H1 (cell line): ENCODE measurements around the gene TLE1. TPM values are rescaled to one million over a fixed set of nuclear protein-coding genes. Genes with fewer than 3 reads are reported as not detected.

Experiments used
- CTCF ChIA-PET: fragments of 300-600 bp; sonication (Branson Sonifier 250); formaldehyde crosslinking; loops from one replicate; lab custom pipeline; 2021; ENCODE audit not compliant: partially characterized antibody; lab: Charles Lee
- POLR2A ChIA-PET: fragments of 300-600 bp; sonication (Branson Sonifier 250); formaldehyde crosslinking; loops from one replicate; lab custom pipeline; 2021; ENCODE audit warnings: inconsistent platforms; ENCODE audit not compliant: partially characterized antibody; lab: Charles Lee
- DNase-seq, 2 experiments: peaks; one replicate each; pipeline versions ENCODE4 v3.0.0 to v3.0.0-alpha.2; 2010 to 2022; ENCODE audit warnings: low spot score in 2 of 2, low read depth in 1 of 2, mixed read lengths in 1 of 2
- FAIRE-seq: peaks from 2 replicates; lab custom pipeline; 2011; peaks lifted over from hg19 to GRCh38; lab: Jason Lieb, UNC
- H2AFZ ChIP-seq: 2 replicates; pipeline ENCODE4 v1.8.1; 2012; ENCODE audit warnings: low read length, inconsistent platforms
- H2AK5ac ChIP-seq: 2 replicates; pipeline ENCODE4 v1.6.1; 2013; ENCODE audit warnings: low read depth, low read length
- H2BK120ac ChIP-seq: replicated peaks from 2 replicates; pipeline ENCODE3; 2013; ENCODE audit warnings: low read depth, low read length, inconsistent platforms
- H2BK12ac ChIP-seq: 2 replicates; pipeline ENCODE4 v1.6.1; 2013; ENCODE audit warnings: low read depth, low read length
- H2BK15ac ChIP-seq: 2 replicates; pipeline ENCODE4 v1.6.1; 2013; ENCODE audit warnings: low read length
- H2BK20ac ChIP-seq: 2 replicates; pipeline ENCODE4 v1.6.1; 2013; ENCODE audit warnings: low read length
- H2BK5ac ChIP-seq: 2 replicates; pipeline ENCODE4 v1.6.1; 2013; ENCODE audit warnings: low read depth, low read length
- H3K14ac ChIP-seq: 2 replicates; pipeline ENCODE4 v1.6.1; 2013; ENCODE audit warnings: inconsistent platforms; ENCODE audit not compliant: insufficient read length
- H3K18ac ChIP-seq: 2 replicates; pipeline ENCODE4 v1.6.1; 2013; ENCODE audit warnings: low read length; ENCODE audit errors: extremely low read depth
- H3K23ac ChIP-seq: 2 replicates; pipeline ENCODE4 v1.6.1; 2013; ENCODE audit warnings: inconsistent platforms; ENCODE audit not compliant: insufficient read length
- H3K23me2 ChIP-seq: 2 replicates; pipeline ENCODE4 v1.6.1; 2013; ENCODE audit warnings: low read depth, low read length
- H3K27ac ChIP-seq: 2 replicates; pipeline ENCODE4 v1.6.1; 2011; ENCODE audit warnings: low read depth, low read length, inconsistent platforms
- H3K27me3 ChIP-seq, 4 experiments: replicated peaks in 1 of 4; 1 replicate in 1 of 4; 2 replicates in 3 of 4; pipeline versions ENCODE4 v1.6.1 to v1.8.1; 2011 to 2013; ENCODE audit warnings: low read length in 3 of 4, mild to moderate bottlenecking in 3 of 4, inconsistent platforms in 2 of 4, mixed read lengths in 2 of 4, moderate library complexity in 1 of 4; ENCODE audit not compliant: control insufficient read depth in 3 of 4, insufficient read depth in 3 of 4; ENCODE audit errors: extremely low read depth in 1 of 4
- H3K36me3 ChIP-seq, 4 experiments: 2 replicates each; pipeline versions ENCODE4 v1.6.1 to v1.8.1; 2011 to 2013; ENCODE audit warnings: mild to moderate bottlenecking in 4 of 4, low read length in 3 of 4, moderate library complexity in 2 of 4, control low read depth in 1 of 4, inconsistent platforms in 1 of 4; ENCODE audit not compliant: insufficient read depth in 4 of 4, control insufficient read depth in 2 of 4
- H3K4ac ChIP-seq: replicated peaks from 2 replicates; pipeline ENCODE3; 2013; ENCODE audit warnings: low read length, low read depth, mixed read lengths, inconsistent platforms; ENCODE audit not compliant: insufficient read length
- H3K4me1 ChIP-seq, 4 experiments: replicated peaks in 1 of 4; 1 replicate in 1 of 4; 2 replicates in 3 of 4; pipeline versions ENCODE4 v1.6.1 to v1.8.1; 2011 to 2013; ENCODE audit warnings: low read length in 3 of 4, inconsistent platforms in 2 of 4, mixed read lengths in 1 of 4; ENCODE audit not compliant: insufficient read depth in 4 of 4, control insufficient read depth in 3 of 4
- H3K4me2 ChIP-seq, 2 experiments: 2 replicates each; pipeline versions ENCODE4 v1.6.1 to v1.8.1; 2011 to 2013; ENCODE audit warnings: low read depth in 2 of 2, low read length in 2 of 2, control low read depth in 1 of 2, inconsistent platforms in 1 of 2, mild to moderate bottlenecking in 1 of 2; ENCODE audit not compliant: insufficient read depth in 1 of 2
- H3K4me3 ChIP-seq, 4 experiments: fragments of 200-600, 300-600 bp in 1 of 4; sonication (generic), shearing (Covaris generic), sonication (Bioruptor Twin) in 1 of 4; 2 replicates each; pipeline versions ENCODE4 v1.5.1 to v1.8.1; 2011 to 2016; ENCODE audit warnings: low read length in 4 of 4, low read depth in 3 of 4, control low read depth in 2 of 4, inconsistent platforms in 2 of 4, mild to moderate bottlenecking in 2 of 4, mixed read lengths in 1 of 4, moderate library complexity in 1 of 4; ENCODE audit not compliant: insufficient read depth in 2 of 4; ENCODE audit errors: extremely low read depth in 1 of 4
- H3K56ac ChIP-seq: replicated peaks from 2 replicates; pipeline ENCODE3; 2013; ENCODE audit warnings: low read depth, mild to moderate bottlenecking, mixed read lengths, low read length, inconsistent platforms; ENCODE audit not compliant: insufficient read length
- H3K79me1 ChIP-seq: 2 replicates; pipeline ENCODE4 v1.6.1; 2013; ENCODE audit warnings: low read depth, low read length, control low read depth
- H3K79me2 ChIP-seq, 2 experiments: 2 replicates each; pipeline versions ENCODE4 v1.6.1 to v1.8.1; 2012 to 2013; ENCODE audit warnings: low read length in 2 of 2, mild to moderate bottlenecking in 2 of 2, inconsistent platforms in 1 of 2; ENCODE audit not compliant: insufficient read depth in 2 of 2, control insufficient read depth in 1 of 2
- H3K9ac ChIP-seq, 4 experiments: replicated peaks in 1 of 4; 1 replicate in 1 of 4; 2 replicates in 3 of 4; pipeline versions ENCODE4 v1.6.1 to v1.8.1; 2011 to 2013; ENCODE audit warnings: low read depth in 3 of 4, low read length in 3 of 4, control low read depth in 2 of 4, mild to moderate bottlenecking in 2 of 4, moderate library complexity in 2 of 4, inconsistent platforms in 1 of 4; ENCODE audit errors: extremely low read depth in 1 of 4
- H3K9me3 ChIP-seq, 2 experiments: 2 replicates each; pipeline versions ENCODE4 v1.6.1 to v1.8.1; 2012 to 2013; ENCODE audit warnings: mild to moderate bottlenecking in 2 of 2, moderate library complexity in 2 of 2, control low read depth in 1 of 2, inconsistent platforms in 1 of 2, low read depth in 1 of 2, low read length in 1 of 2, mixed read lengths in 1 of 2; ENCODE audit not compliant: insufficient read depth in 2 of 2
- H4K20me1 ChIP-seq, 2 experiments: replicated peaks in 1 of 2; 2 replicates each; pipeline versions ENCODE3 to v1.8.1; 2011 to 2013; ENCODE audit warnings: inconsistent platforms in 2 of 2, low read length in 2 of 2, mild to moderate bottlenecking in 1 of 2; ENCODE audit not compliant: insufficient read depth in 2 of 2, control insufficient read depth in 1 of 2
- H4K5ac ChIP-seq: 2 replicates; pipeline ENCODE4 v1.6.1; 2013; ENCODE audit warnings: low read length, low read depth, mixed read lengths, inconsistent platforms; ENCODE audit not compliant: insufficient read length
- H4K8ac ChIP-seq: 2 replicates; pipeline ENCODE4 v1.8.0; 2013; ENCODE audit warnings: mild to moderate bottlenecking, moderate library complexity, low read length, inconsistent platforms; ENCODE audit not compliant: insufficient read depth; ENCODE audit errors: extremely low read depth
- H4K91ac ChIP-seq: replicated peaks from 2 replicates; pipeline ENCODE3; 2013; ENCODE audit warnings: low read length, mixed read lengths, inconsistent platforms; ENCODE audit not compliant: insufficient read length
- ATF3 ChIP-seq: IDR thresholded peaks from 2 replicates; pipeline ENCODE4 v1.6.1; 2011; ENCODE audit warnings: low read depth, mild to moderate bottlenecking, low read length; ENCODE audit not compliant: insufficient read depth
- MAFK ChIP-seq: IDR thresholded peaks from 2 replicates; pipeline ENCODE4 v1.6.1; 2012; ENCODE audit warnings: low read depth, mild to moderate bottlenecking, improper control_type of control experiment, low read length
- WGBS, 2 experiments: shearing (Covaris generic) in 1 of 2; methylation state at CpG; one replicate each; pipeline versions ENCODE4 v1.1.6 to v1.1.7; 2013 to 2015; ENCODE audit warnings: low lambda C conversion rate in 2 of 2, mixed read lengths in 2 of 2, inconsistent platforms in 1 of 2, low coverage in 1 of 2, missing lambda C conversion rate in 1 of 2; ENCODE audit not compliant: insufficient replicate concordance in 2 of 2, insufficient coverage in 1 of 2, insufficient read length in 1 of 2; ENCODE audit errors: extremely low coverage in 1 of 2, missing lambda C conversion rate in 1 of 2; 5-methylcytosine and 5-hydroxymethylcytosine counted together
- polyA plus RNA-seq, 7 experiments: library from polyadenylated mRNA; depleted of rRNA in 3 of 7; stranded (reverse) in 5 of 7; unstranded in 2 of 7; fragments of >200 nt in 5 of 7; fragments of 200-250 nt in 2 of 7; gene quantifications; 1 replicate in 5 of 7; 2 replicates in 1 of 7; 4 replicates in 1 of 7; pipeline versions ENCODE4 v1.2.1 to v1.2.3, GENCODE V29; 2011 to 2013; ENCODE audit warnings: missing spikeins in 2 of 7, mixed read lengths in 2 of 7
- total RNA-seq: library from RNA; stranded (reverse); fragmentation: NEBNext Ultra II Directional; extraction: Animal tissue kit (Norgen Biotek cat#: 25700); gene quantifications from 2 replicates; pipeline ENCODE4 v1.2.1, GENCODE V29; 2021

TLE1 gene
- total and polyA plus RNA-seq, 2 of the 8 experiments (the other 6 are each of a cell fraction or from before 2014, with no cell fraction given) = 81.8 to 91.6 TPM

DNA sequence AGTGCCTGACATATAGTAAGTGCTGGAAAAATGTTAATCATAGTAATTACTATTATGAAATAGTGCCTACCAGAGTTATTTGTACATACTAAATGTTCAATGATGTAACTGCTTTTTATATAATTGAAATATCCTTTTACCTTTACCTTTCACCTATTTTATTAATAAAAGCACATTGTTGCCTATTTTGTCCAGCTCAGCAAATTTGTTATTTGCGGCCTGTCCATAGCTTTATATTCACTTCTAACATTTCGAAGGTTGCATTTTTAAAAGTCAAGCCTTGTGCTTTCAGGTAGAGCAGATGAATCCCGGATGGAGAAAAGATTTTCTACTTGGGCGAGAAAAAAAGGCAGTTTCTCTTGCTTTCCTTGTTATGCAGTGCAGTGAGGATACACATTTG, 119.3 kb downstream of the TLE1 start:
- no peak overlapping the region for H4K5ac ChIP-seq
- H3K36me3 ChIP-seq = no peaks in the 10 kb centered on the region
- H2BK20ac ChIP-seq = no peak overlapping the region
- TF ChIP-seq ATF3 (no peak), MAFK (peak; percentile 33; the same call in 1 of the 2 replicates)
- TF ChIP-seq, all 59 proteins: peak for 1
- H3K9me3 ChIP-seq = no peaks in the 10 kb centered on the region
- no peak overlapping the region for H2BK12ac ChIP-seq
- H3K27ac ChIP-seq = no peak overlapping the region
- H2BK120ac ChIP-seq = no peak overlapping the region
- no peak overlapping the region for H3K23ac ChIP-seq
- H3K4ac ChIP-seq = no peak overlapping the region
- H3K79me1 ChIP-seq = no peaks in the 10 kb centered on the region
- H3K4me2 ChIP-seq = no peak overlapping the region
- H3K23me2 ChIP-seq = no peaks in the 10 kb centered on the region
- no peak overlapping the region for H2BK5ac ChIP-seq
- no peak overlapping the region for H3K9ac ChIP-seq
- no peak overlapping the region for H2AFZ ChIP-seq
- H2BK15ac ChIP-seq = no peak overlapping the region
- no peak overlapping the region for H3K4me3 ChIP-seq
- H3K56ac ChIP-seq = no peak overlapping the region
- CTCF ChIA-PET = no interaction called here
- WGBS, 2 experiments = 89% methylated on average over 4 of the region's 4 CpGs; no CpG with 5 or more reads in 1 of the 2 experiments
- FAIRE-seq = no peak
- POLR2A ChIA-PET = no interaction called here
- H4K20me1 ChIP-seq = no peaks in the 10 kb centered on the region
- no peak overlapping the region for H4K91ac ChIP-seq
- no peak overlapping the region for H2AK5ac ChIP-seq
- H3K18ac ChIP-seq = no peak overlapping the region
- H3K79me2 ChIP-seq = no peaks in the 10 kb centered on the region
- peaks cover 0 to 7% (median 1%) of the 10 kb centered on the region in 4 experiments; a peak in 2 of 7 replicates for H3K4me1 ChIP-seq
- no peaks in the 10 kb centered on the region for H3K27me3 ChIP-seq
- no peak for DNase-seq
- H4K8ac ChIP-seq = no peak overlapping the region
- no peak overlapping the region for H3K14ac ChIP-seq
